Prostate gland (tissue), 2 donors: ENCODE results near the gene PPFIA1.

Source experiments
- CTCF ChIP-seq, 4 experiments: fragments of 200-600 bp in 2 of 4; fragments of 450-650 bp in 2 of 4; sonication (generic) in 2 of 4; IDR thresholded peaks; 1 replicate in 3 of 4; 2 replicates in 1 of 4; pipeline ENCODE4 v1.5.1; 2016 to 2019; ENCODE audit warnings: antibody characterized with exemption in 4 of 4, mild to moderate bottlenecking in 2 of 4, moderate library complexity in 2 of 4
- POLR2A ChIP-seq: fragments of 450-650 bp; IDR thresholded peaks from one replicate; pipeline ENCODE4 v1.6.1; 2016; ENCODE audit warnings: antibody characterized with exemption, mild to moderate bottlenecking

- no peak for TF ChIP-seq CTCF (IDR thresholded peaks at IDR 0.05)
- TF ChIP-seq POLR2A = no peak
Observed at GRCh38 chr11:70358753-70359152, 88.3 kb downstream of the PPFIA1 start.
